Activated T-helper 9 cell treated with anti-CD3 and anti-CD28 coated beads, Interleukin-2, amount 50 U/mL, for 16 hours (primary cell): Measurements from ENCODE around the gene TMEM143.

Source experiments
- DNase-seq: peaks from one replicate; pipeline ENCODE4 v3.0.0-alpha.2; 2020; ENCODE audit warnings: low read depth

Gene TMEM143

GRCh38 chr19:48359123-48359522 lies 4.6 kb downstream of the TMEM143 start:
- DNase-seq, result no peak

GRCh38 chr19:48355365-48355954 lies 8.3 kb downstream of the TMEM143 start:
- DNase-seq, result no peak

- no peak for DNase-seq
Observed at GRCh38 chr19:48354332-48354992, 9.3 kb downstream of the TMEM143 start.

GRCh38 chr19:48353677-48354076 lies 10.1 kb downstream of the TMEM143 start:
- DNase-seq, result no peak

GRCh38 chr19:48351341-48351752 lies 12.4 kb downstream of the TMEM143 start:
- peak; percentile 67 for DNase-seq

- DNase-seq, result no peak
Observed at GRCh38 chr19:48350856-48351255, 12.9 kb downstream of the TMEM143 start.

GRCh38 chr19:48348737-48349136 lies 15.0 kb downstream of the TMEM143 start:
- no peak for DNase-seq

- no peak for DNase-seq
Observed at GRCh38 chr19:48348045-48348444, 15.7 kb downstream of the TMEM143 start.

- DNase-seq, result no peak
Observed at GRCh38 chr19:48346191-48346590, 17.5 kb downstream of the TMEM143 start.

GRCh38 chr19:48344892-48345291 lies 18.8 kb downstream of the TMEM143 start:
- no peak for DNase-seq

GRCh38 chr19:48342841-48343540 lies 20.7 kb downstream of the TMEM143 start:
- no peak for DNase-seq

- DNase-seq, result no peak
Observed at GRCh38 chr19:48342414-48342738, 21.4 kb downstream of the TMEM143 start.

GRCh38 chr19:48341515-48342413 lies 22.0 kb downstream of the TMEM143 start:
- DNase-seq, result no peak

GRCh38 chr19:48340995-48341394 lies 22.7 kb downstream of the TMEM143 start:
- DNase-seq, result no peak

GRCh38 chr19:48338802-48339503 lies 24.8 kb downstream of the TMEM143 start:
- DNase-seq, result no peak

- no peak for DNase-seq
Observed at GRCh38 chr19:48338253-48338755, 25.4 kb downstream of the TMEM143 start.

- peak; percentile 92 for DNase-seq
Observed at GRCh38 chr19:48333467-48334384, 30.0 kb downstream of the TMEM143 start.

- peak; percentile 84 for DNase-seq
Observed at GRCh38 chr19:48332662-48333466, 30.9 kb downstream of the TMEM143 start.

- no peak for DNase-seq
Observed at GRCh38 chr19:48332351-48332661, 31.4 kb downstream of the TMEM143 start.
